ENCODE measurements around the gene WASHC4. TPM values are rescaled to one million over a fixed set of nuclear protein-coding genes. Genes with fewer than 3 reads are reported as not detected.

The WASHC4 gene
- total RNA-seq, 2 donors from 2014 or later, result 68.0 to 84.5 TPM

DNA sequence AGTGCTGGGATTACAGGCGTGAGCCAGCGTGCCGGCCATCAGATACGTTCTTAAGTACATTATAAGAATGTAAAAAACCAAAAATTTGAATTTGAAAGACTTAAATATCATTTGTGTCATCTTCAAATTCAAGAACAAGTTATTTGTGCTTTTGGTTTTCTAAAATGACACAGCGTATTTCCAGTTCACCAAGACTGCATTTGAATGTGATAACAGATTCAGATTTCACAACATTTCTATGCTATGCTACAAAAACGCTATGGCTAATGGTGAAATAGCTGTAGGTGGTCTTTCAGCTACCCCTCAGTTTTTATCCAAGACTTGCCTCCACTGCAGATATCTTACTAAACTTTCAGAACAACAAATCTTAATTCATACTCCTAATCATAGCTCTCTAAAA is 81.8 kb downstream of the WASHC4 start:
- no peaks in the 10 kb centered on the region for H3K27me3 ChIP-seq (replicated peaks; ENCODE audit: insufficient read depth)
- H3K36me3 ChIP-seq, result peaks cover 70% of the 10 kb centered on the region
- TF ChIP-seq, protein P1, sequence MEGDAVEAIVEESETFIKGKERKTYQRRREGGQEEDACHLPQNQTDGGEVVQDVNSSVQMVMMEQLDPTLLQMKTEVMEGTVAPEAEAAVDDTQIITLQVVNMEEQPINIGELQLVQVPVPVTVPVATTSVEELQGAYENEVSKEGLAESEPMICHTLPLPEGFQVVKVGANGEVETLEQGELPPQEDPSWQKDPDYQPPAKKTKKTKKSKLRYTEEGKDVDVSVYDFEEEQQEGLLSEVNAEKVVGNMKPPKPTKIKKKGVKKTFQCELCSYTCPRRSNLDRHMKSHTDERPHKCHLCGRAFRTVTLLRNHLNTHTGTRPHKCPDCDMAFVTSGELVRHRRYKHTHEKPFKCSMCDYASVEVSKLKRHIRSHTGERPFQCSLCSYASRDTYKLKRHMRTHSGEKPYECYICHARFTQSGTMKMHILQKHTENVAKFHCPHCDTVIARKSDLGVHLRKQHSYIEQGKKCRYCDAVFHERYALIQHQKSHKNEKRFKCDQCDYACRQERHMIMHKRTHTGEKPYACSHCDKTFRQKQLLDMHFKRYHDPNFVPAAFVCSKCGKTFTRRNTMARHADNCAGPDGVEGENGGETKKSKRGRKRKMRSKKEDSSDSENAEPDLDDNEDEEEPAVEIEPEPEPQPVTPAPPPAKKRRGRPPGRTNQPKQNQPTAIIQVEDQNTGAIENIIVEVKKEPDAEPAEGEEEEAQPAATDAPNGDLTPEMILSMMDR (IDR thresholded peaks at IDR 0.05), result no peak
- no peak overlapping the region for H3K27ac ChIP-seq
- DNase-seq (ENCODE audit: low spot score) (no peak), ATAC-seq (ENCODE audit: insufficient number of reproducible peaks, low FRiP score, low read depth) (no peak)
- no peaks in the 10 kb centered on the region for H3K9me3 ChIP-seq
- no peaks in the 10 kb centered on the region for H3K4me1 ChIP-seq (ENCODE audit: control insufficient read depth in 1 of 2, low read depth in 2 of 2)
- no peak overlapping the region for H3K4me3 ChIP-seq

DNA sequence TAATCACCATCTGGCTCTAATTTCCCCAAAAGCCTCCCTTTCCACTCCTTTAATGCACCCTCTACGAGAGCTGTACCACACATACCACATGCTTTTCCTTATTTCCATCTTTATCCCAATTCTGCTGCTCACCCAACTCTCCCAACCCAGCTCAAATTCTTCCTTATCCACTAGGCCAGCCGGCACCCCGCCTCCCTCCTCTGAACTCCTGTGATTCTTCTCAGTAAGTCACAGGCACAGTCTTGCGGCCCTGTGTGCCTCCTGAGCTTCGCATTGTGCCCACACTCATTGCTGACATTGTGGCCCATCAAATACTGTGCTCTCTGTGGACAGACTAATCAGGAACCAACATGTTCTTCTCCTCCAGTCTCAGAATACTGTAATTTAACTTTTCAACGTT is 83.0 kb downstream of the WASHC4 start:
- no peak for ATAC-seq (ENCODE audit: insufficient number of reproducible peaks, low FRiP score, low read depth)

DNA sequence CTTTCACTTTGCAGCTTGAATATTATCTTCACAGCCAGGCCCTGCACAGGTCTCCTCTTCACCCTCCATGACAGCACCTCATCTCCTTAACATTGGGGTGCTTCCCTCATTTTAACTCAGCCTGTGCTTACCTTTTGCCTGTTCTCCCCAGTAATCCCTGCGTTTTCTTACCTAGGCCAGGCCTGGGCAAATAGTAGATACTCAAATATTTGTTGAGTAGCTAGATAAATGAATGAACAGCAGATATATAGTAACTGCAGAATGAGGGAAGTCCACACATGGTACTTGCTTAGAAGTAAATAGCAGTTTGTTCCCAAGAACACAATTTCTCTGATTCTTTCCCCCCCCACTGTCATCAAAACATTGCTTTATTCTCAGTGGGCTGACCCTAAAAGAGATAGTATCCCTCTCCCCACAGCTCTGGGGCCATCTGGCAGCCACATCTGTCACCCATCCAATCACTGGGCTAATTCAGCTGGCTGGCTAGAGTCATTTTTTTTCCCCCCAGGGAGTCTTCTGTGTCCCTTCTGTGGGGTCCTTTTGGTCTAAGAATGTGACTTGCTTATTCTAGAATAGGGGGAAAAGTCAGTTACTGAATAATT is 85.2 kb downstream of the WASHC4 start:
- no peaks in the 10 kb centered on the region for H3K9me3 ChIP-seq
- no peak overlapping the region for H3K27ac ChIP-seq
- H3K4me1 ChIP-seq (ENCODE audit: control insufficient read depth in 1 of 2, low read depth in 2 of 2), result no peaks in the 10 kb centered on the region
- TF ChIP-seq, protein P1 (IDR thresholded peaks at IDR 0.05), result no peak
- peaks cover 72% of the 10 kb centered on the region for H3K36me3 ChIP-seq
- no peak for DNase-seq (ENCODE audit: low spot score)
- ATAC-seq (ENCODE audit: insufficient number of reproducible peaks, low FRiP score, low read depth), result no peak
- H3K27me3 ChIP-seq (replicated peaks; ENCODE audit: insufficient read depth), result no peaks in the 10 kb centered on the region
- H3K4me3 ChIP-seq, result no peak overlapping the region

More for the DNA sequence above, 83.0 kb downstream of the WASHC4 start:
- H3K27ac ChIP-seq, result no peak overlapping the region
- H3K36me3 ChIP-seq, result peaks cover 67% of the 10 kb centered on the region
- TF ChIP-seq, protein P1 (IDR thresholded peaks at IDR 0.05), result no peak
- DNase-seq (ENCODE audit: low spot score), result no peak
- no peaks in the 10 kb centered on the region for H3K4me1 ChIP-seq (ENCODE audit: control insufficient read depth in 1 of 2, low read depth in 2 of 2)
- H3K9me3 ChIP-seq, result no peaks in the 10 kb centered on the region
- H3K4me3 ChIP-seq, result no peak overlapping the region
- H3K27me3 ChIP-seq (replicated peaks; ENCODE audit: insufficient read depth), result no peaks in the 10 kb centered on the region

DNA sequence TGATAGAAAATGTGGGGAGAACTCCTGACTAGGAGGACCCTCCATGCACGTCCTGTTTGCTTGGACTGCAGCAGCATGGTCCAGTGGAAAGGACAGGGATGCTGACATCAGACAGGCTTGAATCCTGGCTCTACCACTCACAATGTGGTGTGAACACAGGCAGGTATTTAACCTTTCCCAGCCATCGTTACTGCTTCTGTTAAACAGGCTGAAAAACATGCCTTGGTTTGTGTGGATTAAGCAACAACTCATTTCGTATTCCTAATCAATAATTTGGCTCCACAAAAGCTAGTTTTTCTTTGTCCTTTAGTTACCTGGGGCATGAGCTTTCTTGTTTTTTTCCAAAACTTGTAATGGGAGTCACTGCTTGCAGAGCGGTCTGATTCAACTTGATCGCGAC is 87.4 kb downstream of the WASHC4 start:
- Histone ChIP-seq H3K27me3 (replicated peaks; ENCODE audit: insufficient read depth) (no peaks in the 10 kb centered on the region), H3K9me3 (no peaks in the 10 kb centered on the region), H3K27ac (no peak overlapping the region), H3K36me3 (peaks cover 59% of the 10 kb centered on the region), H3K4me1 (ENCODE audit: control insufficient read depth in 1 of 2, low read depth in 2 of 2) (no peaks in the 10 kb centered on the region), H3K4me3 (no peak overlapping the region)
- TF ChIP-seq, protein P1 (IDR thresholded peaks at IDR 0.05), result no peak
- no peak for ATAC-seq (ENCODE audit: insufficient number of reproducible peaks, low FRiP score, low read depth)
- no peak for DNase-seq (ENCODE audit: low spot score)

DNA sequence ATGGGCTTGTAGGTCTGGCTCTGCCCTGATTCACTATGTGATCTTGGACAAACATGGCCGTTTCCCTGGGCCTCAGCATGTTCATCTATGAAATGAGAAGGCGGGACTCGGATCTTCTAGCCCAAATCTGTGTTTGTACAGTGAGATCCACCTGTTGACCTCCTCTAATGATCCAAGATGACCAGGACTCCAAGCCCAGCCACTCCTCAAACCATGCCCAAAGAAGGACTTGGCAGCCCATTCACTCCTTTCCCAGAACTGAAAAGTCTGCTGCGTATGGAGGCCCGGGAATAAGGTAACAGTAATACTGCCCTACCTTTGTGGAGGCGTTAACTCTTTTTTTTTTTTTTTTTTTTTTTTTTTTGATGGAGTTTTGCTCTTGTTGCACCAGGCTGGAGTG is 88.6 kb downstream of the WASHC4 start:
- DNase-seq (ENCODE audit: low spot score) (no peak), ATAC-seq (ENCODE audit: insufficient number of reproducible peaks, low FRiP score, low read depth) (no peak)
- TF ChIP-seq, protein P1 (IDR thresholded peaks at IDR 0.05), result no peak
- Histone ChIP-seq H3K27me3 (replicated peaks; ENCODE audit: insufficient read depth) (no peaks in the 10 kb centered on the region), H3K27ac (no peak overlapping the region), H3K9me3 (no peaks in the 10 kb centered on the region), H3K36me3 (peaks cover 58% of the 10 kb centered on the region), H3K4me1 (ENCODE audit: control insufficient read depth in 1 of 2, low read depth in 2 of 2) (peaks cover 0 to under 1% of the 10 kb centered on the region in 2 donors), H3K4me3 (no peak overlapping the region)
